Measurements from ENCODE around the gene ELMOD3. TPM values are rescaled to one million over a fixed set of nuclear protein-coding genes. Genes with fewer than 3 reads are reported as not detected.

ELMOD3 gene
- total and polyA plus RNA-seq, 9 of the 15 experiments (the other 6 are each of a cell fraction or from before 2014, with no cell fraction given): 2.7 to 18.7 (median 11.6) TPM

DNA sequence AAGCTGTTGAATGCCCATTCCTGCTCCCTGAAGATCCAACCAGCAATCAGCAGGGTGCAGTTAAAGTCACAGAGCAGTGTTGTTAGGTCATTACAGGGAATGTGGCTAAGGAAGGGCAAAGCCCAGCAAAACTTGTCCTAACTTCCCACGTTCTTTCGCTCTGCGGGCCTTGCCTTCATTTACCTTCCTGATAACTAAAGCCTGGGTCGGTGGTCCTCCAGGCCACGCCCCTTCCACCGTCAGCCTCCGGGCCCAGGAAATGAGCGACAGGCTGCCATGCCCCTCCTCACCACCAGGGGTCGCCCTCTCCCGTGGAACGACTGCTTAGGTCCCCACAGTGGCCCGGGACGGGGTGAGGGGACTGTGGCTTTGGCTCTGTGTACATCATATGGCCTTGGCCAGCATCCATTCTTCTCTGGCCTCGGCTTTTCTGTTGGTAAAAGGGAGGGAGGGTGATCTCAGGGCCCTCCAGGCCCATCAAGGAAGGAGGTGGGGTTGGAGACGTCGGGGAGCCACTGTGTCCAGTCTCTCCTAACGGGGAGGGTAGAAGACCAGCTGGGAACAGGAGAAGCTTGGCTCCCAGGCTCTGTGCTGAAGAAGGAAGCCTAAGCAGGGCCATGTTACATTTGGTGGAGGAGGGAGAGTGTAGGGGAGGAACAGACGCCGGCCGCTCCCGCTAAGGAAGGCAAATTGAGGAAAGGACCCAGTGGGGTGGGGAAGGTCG, 66.1 kb downstream of the ELMOD3 start:
- Histone ChIP-seq H4K20me1 (replicated peaks; ENCODE audit: control insufficient read depth, insufficient read depth, low read length) (no peaks in the 10 kb centered on the region), H3K27ac (ENCODE audit: extremely low read depth, low read depth, low read length) (peak overlapping the region; percentile 79), H3K27me3 (ENCODE audit: control insufficient read depth in 2 of 2, insufficient read depth in 2 of 2, low read length in 2 of 2) (no peaks in the 10 kb centered on the region), H3K9me1 (ENCODE audit: control insufficient read depth, insufficient read depth, low read length) (no peaks in the 10 kb centered on the region), H3K36me3 (ENCODE audit: control insufficient read depth, insufficient read depth, low read length) (no peaks in the 10 kb centered on the region), H3K9me3 (replicated peaks; ENCODE audit: control insufficient read depth, insufficient read depth, low read depth, low read length) (no peaks in the 10 kb centered on the region), H3K79me2 (ENCODE audit: control insufficient read depth, insufficient read depth, low read length) (peaks cover 18% of the 10 kb centered on the region; the same call in 2 of the 3 replicates), H3K4me3 (no peak overlapping the region; the same call in 1 of the 2 replicates), H3K9ac (ENCODE audit: insufficient read depth in 1 of 2, low read depth in 2 of 2, low read length in 2 of 2) (peak overlapping the region; percentile 76 to 89; a peak in 3 of 4 replicates), H3K4me1 (replicated peaks in 1 of 2; ENCODE audit: control insufficient read depth in 2 of 2, insufficient read depth in 2 of 2, low read length in 2 of 2) (peaks cover 50 to 59% of the 10 kb centered on the region in 2 experiments), H3K4me2 (ENCODE audit: insufficient read depth, low read length) (peak overlapping the region; percentile 85), H2AFZ (ENCODE audit: low read depth, low read length) (peak overlapping the region; percentile 99)
- peak; percentile 88 to 94 (median 90) for DNase-seq (ENCODE audit: extremely low read depth in 1 of 4, low spot score in 3 of 4)
- 9% methylated on average over 22 of the region's 22 CpGs for WGBS (ENCODE audit: insufficient coverage, low coverage, missing lambda C conversion rate)
- ChIA-PET POLR2A (interaction anchor here (0.9 to 63.9 kb wide), 9 partner anchors 8 to 175 kb away, joined by 3 to 1576 read pairs (median 4); partner anchors contain the start of genes ELMOD3, GGCX, MAT2A and RETSAT), CTCF (ENCODE audit: low intra/inter-chr PET ratio) (interaction anchor here (0.7 to 3.2 kb wide), 4 partner anchors 118 to 141 kb away, joined by 5 to 63 read pairs (median 6); partner anchors contain the start of genes GGCX and MAT2A)
- in situ Hi-C loops (cut with MboI): no loop called here
- intact Hi-C loops (cut with micrococcal nuclease): loop anchor here (1.0 to 5.0 kb wide), 7 partner anchors 29 to 298 kb away; partner anchors contain the start of gene TMEM150A
- no TSS peak for BruUV-seq (replicated peaks)
- peak; percentile 70 for FAIRE-seq
- peak; percentile 76 for ATAC-seq
- TF ChIP-seq SRSF9 (IDR thresholded peaks at IDR 0.05; ENCODE audit: borderline replicate concordance, low read depth, low read length): no peak
- TF ChIP-seq, protein P1, sequence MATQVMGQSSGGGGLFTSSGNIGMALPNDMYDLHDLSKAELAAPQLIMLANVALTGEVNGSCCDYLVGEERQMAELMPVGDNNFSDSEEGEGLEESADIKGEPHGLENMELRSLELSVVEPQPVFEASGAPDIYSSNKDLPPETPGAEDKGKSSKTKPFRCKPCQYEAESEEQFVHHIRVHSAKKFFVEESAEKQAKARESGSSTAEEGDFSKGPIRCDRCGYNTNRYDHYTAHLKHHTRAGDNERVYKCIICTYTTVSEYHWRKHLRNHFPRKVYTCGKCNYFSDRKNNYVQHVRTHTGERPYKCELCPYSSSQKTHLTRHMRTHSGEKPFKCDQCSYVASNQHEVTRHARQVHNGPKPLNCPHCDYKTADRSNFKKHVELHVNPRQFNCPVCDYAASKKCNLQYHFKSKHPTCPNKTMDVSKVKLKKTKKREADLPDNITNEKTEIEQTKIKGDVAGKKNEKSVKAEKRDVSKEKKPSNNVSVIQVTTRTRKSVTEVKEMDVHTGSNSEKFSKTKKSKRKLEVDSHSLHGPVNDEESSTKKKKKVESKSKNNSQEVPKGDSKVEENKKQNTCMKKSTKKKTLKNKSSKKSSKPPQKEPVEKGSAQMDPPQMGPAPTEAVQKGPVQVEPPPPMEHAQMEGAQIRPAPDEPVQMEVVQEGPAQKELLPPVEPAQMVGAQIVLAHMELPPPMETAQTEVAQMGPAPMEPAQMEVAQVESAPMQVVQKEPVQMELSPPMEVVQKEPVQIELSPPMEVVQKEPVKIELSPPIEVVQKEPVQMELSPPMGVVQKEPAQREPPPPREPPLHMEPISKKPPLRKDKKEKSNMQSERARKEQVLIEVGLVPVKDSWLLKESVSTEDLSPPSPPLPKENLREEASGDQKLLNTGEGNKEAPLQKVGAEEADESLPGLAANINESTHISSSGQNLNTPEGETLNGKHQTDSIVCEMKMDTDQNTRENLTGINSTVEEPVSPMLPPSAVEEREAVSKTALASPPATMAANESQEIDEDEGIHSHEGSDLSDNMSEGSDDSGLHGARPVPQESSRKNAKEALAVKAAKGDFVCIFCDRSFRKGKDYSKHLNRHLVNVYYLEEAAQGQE (IDR thresholded peaks at IDR 0.05; ENCODE audit: borderline replicate concordance): peak; percentile 96
- TF ChIP-seq, protein P1 (CRISPR knock-in tag; IDR thresholded peaks at IDR 0.05; ENCODE audit: low read depth): no peak; the same call in 1 of the 2 replicates
- TF ChIP-seq SOX6 (IDR thresholded peaks at IDR 0.05): peak; percentile 43; the same call in 1 of the 2 replicates
- TF ChIP-seq NCOA1 (IDR thresholded peaks at IDR 0.05; ENCODE audit: low read depth): no peak
- no peak for TF ChIP-seq PURB (CRISPR knock-in tag; IDR thresholded peaks at IDR 0.05; ENCODE audit: low read depth)
- TF ChIP-seq ZC3H8 (IDR thresholded peaks at IDR 0.05): no peak
- TF ChIP-seq, protein P2, sequence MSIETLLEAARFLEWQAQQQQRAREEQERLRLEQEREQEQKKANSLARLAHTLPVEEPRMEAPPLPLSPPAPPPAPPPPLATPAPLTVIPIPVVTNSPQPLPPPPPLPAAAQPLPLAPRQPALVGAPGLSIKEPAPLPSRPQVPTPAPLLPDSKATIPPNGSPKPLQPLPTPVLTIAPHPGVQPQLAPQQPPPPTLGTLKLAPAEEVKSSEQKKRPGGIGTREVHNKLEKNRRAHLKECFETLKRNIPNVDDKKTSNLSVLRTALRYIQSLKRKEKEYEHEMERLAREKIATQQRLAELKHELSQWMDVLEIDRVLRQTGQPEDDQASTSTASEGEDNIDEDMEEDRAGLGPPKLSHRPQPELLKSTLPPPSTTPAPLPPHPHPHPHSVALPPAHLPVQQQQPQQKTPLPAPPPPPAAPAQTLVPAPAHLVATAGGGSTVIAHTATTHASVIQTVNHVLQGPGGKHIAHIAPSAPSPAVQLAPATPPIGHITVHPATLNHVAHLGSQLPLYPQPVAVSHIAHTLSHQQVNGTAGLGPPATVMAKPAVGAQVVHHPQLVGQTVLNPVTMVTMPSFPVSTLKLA (conservative IDR thresholded peaks at IDR 0.05): peak; percentile 46 to 56; a peak in 3 of 4 replicates

All from K562 (cell line).